ENCODE data around the gene LSMEM2. TPM values are rescaled to one million over a fixed set of nuclear protein-coding genes. Genes with fewer than 3 reads are reported as not detected.

The LSMEM2 gene
- total RNA-seq, 1 experiment from 2014 or later = not detected

DNA sequence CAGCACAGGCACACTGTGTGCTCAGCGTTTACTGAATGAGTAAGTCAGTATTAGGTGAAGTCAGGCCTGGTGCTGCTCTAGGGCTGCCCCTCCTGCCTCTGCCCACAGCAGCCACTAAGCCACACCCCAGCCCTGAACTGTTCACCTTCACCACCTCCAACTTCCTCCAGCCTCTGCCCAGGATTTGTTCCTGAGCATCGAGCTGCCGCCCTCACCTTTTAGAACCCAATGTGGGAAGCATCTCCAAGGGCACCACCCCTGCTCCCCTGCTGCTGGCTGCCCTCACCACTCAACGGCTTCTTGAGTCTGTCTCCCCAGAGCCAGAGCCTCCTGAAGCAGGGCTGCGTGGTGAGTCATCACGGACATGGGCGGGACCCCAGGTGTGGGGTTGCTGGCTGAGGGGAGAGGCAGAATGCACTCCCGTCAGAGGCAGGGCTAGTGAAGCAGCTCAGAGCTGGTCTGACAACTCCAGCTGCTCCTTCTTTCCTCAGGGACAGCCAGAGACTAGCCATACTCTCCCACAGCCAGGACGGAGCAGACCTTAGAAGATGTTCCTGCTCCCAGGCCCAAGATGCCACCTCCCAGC lies 37.9 kb downstream of the LSMEM2 start:
- CTCF ChIA-PET = no interaction called here
- no peaks in the 10 kb centered on the region for H3K27me3 ChIP-seq (replicated peaks; ENCODE audit: insufficient read depth, low read depth, low read length, poor library complexity)
- TF ChIP-seq, protein P1, sequence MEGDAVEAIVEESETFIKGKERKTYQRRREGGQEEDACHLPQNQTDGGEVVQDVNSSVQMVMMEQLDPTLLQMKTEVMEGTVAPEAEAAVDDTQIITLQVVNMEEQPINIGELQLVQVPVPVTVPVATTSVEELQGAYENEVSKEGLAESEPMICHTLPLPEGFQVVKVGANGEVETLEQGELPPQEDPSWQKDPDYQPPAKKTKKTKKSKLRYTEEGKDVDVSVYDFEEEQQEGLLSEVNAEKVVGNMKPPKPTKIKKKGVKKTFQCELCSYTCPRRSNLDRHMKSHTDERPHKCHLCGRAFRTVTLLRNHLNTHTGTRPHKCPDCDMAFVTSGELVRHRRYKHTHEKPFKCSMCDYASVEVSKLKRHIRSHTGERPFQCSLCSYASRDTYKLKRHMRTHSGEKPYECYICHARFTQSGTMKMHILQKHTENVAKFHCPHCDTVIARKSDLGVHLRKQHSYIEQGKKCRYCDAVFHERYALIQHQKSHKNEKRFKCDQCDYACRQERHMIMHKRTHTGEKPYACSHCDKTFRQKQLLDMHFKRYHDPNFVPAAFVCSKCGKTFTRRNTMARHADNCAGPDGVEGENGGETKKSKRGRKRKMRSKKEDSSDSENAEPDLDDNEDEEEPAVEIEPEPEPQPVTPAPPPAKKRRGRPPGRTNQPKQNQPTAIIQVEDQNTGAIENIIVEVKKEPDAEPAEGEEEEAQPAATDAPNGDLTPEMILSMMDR (conservative IDR thresholded peaks at IDR 0.05; ENCODE audit: low read depth, low read length) = no peak
- TF ChIP-seq EZH2 (IDR thresholded peaks at IDR 0.05; ENCODE audit: borderline replicate concordance, low read depth, low read length, poor library complexity, severe bottlenecking) = no peak
- no peaks in the 10 kb centered on the region for H3K36me3 ChIP-seq (ENCODE audit: insufficient read depth, low read length, poor library complexity, severe bottlenecking)
- peaks cover under 1% of the 10 kb centered on the region for H3K4me1 ChIP-seq (ENCODE audit: insufficient read depth, low read length, poor library complexity, severe bottlenecking)
- H3K9me3 ChIP-seq (ENCODE audit: low read depth, low read length, poor library complexity, severe bottlenecking) = no peaks in the 10 kb centered on the region
- H3K4me3 ChIP-seq (ENCODE audit: low read depth, low read length, poor library complexity, severe bottlenecking) = no peak overlapping the region
- POLR2A ChIA-PET (ENCODE audit: low non-redundant PET) = no interaction called here
- intact Hi-C loops (cut with micrococcal nuclease; ENCODE audit: unreplicated experiment) = no loop called here
- no peak for DNase-seq (ENCODE audit: low spot score)
- no peak overlapping the region for H3K27ac ChIP-seq (ENCODE audit: low read depth, low read length, poor library complexity, severe bottlenecking)
- BruUV-seq (replicated peaks) = no TSS peak

DNA sequence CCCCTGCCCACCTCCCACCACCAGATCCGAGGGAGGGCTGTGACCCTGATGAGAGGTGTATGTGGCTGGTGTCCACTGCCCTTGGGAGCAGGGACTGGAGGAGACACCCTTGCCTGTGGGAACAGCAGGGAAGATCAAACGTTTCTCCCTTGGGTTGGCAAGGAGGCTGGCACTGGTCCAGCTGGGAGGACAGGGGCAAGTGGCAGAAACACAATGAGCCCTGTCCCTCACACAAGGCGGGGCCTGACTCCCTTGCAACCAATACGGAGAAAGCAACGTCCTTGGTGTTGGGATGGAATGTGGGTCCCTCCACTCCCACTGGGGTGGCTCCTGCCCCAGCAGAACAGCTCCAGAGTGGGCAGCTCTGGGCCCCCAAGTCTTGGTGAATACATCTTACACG lies 38.4 kb downstream of the LSMEM2 start:
- ChIA-PET POLR2A (ENCODE audit: low non-redundant PET) (no interaction called here), CTCF (no interaction called here)
- H3K4me3 ChIP-seq (ENCODE audit: low read depth, low read length, poor library complexity, severe bottlenecking) = no peak overlapping the region
- no peaks in the 10 kb centered on the region for H3K36me3 ChIP-seq (ENCODE audit: insufficient read depth, low read length, poor library complexity, severe bottlenecking)
- intact Hi-C loops (cut with micrococcal nuclease; ENCODE audit: unreplicated experiment) = no loop called here
- no peak overlapping the region for H3K27ac ChIP-seq (ENCODE audit: low read depth, low read length, poor library complexity, severe bottlenecking)
- no peak for DNase-seq (ENCODE audit: low spot score)
- H3K27me3 ChIP-seq (replicated peaks; ENCODE audit: insufficient read depth, low read depth, low read length, poor library complexity) = no peaks in the 10 kb centered on the region
- no TSS peak for BruUV-seq (replicated peaks)
- TF ChIP-seq, protein P1 (conservative IDR thresholded peaks at IDR 0.05; ENCODE audit: low read depth, low read length) = no peak
- H3K9me3 ChIP-seq (ENCODE audit: low read depth, low read length, poor library complexity, severe bottlenecking) = no peaks in the 10 kb centered on the region
- H3K4me1 ChIP-seq (ENCODE audit: insufficient read depth, low read length, poor library complexity, severe bottlenecking) = peaks cover 3% of the 10 kb centered on the region

DNA sequence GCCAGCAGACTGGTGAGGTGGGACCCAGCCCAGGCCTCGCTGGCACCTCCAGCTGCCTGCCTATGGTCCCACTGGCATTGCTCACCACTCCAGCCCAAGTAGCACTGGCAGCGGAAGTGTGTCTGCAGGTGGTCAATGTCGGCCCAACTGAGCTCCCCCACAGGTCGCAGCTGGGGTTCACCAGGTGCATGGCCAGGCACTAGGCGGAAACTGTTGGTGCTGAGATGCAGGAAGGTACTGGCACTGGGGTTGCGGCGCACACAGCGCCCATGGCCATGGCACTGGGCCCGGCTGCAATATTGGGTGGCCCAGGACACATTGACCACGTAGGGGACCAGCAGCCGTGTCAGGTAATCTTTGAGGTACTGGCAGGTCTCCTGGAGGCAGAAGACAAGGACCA lies 39.3 kb downstream of the LSMEM2 start:
- Histone ChIP-seq H3K27ac (ENCODE audit: low read depth, low read length, poor library complexity, severe bottlenecking) (no peak overlapping the region), H3K4me1 (ENCODE audit: insufficient read depth, low read length, poor library complexity, severe bottlenecking) (peaks cover 3% of the 10 kb centered on the region), H3K27me3 (replicated peaks; ENCODE audit: insufficient read depth, low read depth, low read length, poor library complexity) (no peaks in the 10 kb centered on the region), H3K36me3 (ENCODE audit: insufficient read depth, low read length, poor library complexity, severe bottlenecking) (no peaks in the 10 kb centered on the region), H3K9me3 (ENCODE audit: low read depth, low read length, poor library complexity, severe bottlenecking) (no peaks in the 10 kb centered on the region), H3K4me3 (ENCODE audit: low read depth, low read length, poor library complexity, severe bottlenecking) (no peak overlapping the region)
- POLR2A ChIA-PET (ENCODE audit: low non-redundant PET) = no interaction called here
- intact Hi-C loops (cut with micrococcal nuclease; ENCODE audit: unreplicated experiment) = no loop called here
- TF ChIP-seq, protein P1 (conservative IDR thresholded peaks at IDR 0.05; ENCODE audit: low read depth, low read length) = no peak
- no peak for TF ChIP-seq EZH2 (IDR thresholded peaks at IDR 0.05; ENCODE audit: borderline replicate concordance, low read depth, low read length, poor library complexity, severe bottlenecking)
- DNase-seq (ENCODE audit: low spot score) = no peak
- CTCF ChIA-PET = no interaction called here
- no TSS peak for BruUV-seq (replicated peaks)

All from A673 (cell line).